Left renal pelvis (tissue), 4 donors: Measurements from ENCODE around the gene COL4A1. TPM values are rescaled to one million over a fixed set of nuclear protein-coding genes. Genes with fewer than 3 reads are reported as not detected.

Source experiments
- DNase-seq, 4 donors: peaks; one replicate each; pipeline ENCODE4 v3.0.0-alpha.2; 2013; ENCODE audit warnings: low read depth in 4 of 4, low spot score in 3 of 4
- polyA plus RNA-seq, 4 donors: library from polyadenylated mRNA; unstranded; fragments of 120-200 nt; gene quantifications; one replicate each; pipeline ENCODE4 v1.2.1, GENCODE V29; 2013; ENCODE audit not compliant: insufficient read length in 4 of 4

Gene COL4A1
- polyA plus RNA-seq, 4 donors, result 420 to 713 (median 538) TPM

GRCh38 chr13:110297766-110298504 is 9.0 kb downstream of the COL4A1 start:
- no peak for DNase-seq

GRCh38 chr13:110297011-110297410 is 9.9 kb downstream of the COL4A1 start:
- no peak for DNase-seq

GRCh38 chr13:110294622-110295021 is 12.3 kb downstream of the COL4A1 start:
- DNase-seq, result no peak

- DNase-seq, result no peak
These were observed 12.8 kb downstream of the COL4A1 start for GRCh38 chr13:110294146-110294545.

- DNase-seq, result no peak
These were observed 13.3 kb downstream of the COL4A1 start for GRCh38 chr13:110293649-110294048.

- no peak for DNase-seq
These were observed 13.9 kb downstream of the COL4A1 start for GRCh38 chr13:110293037-110293436.

GRCh38 chr13:110291286-110291685 is 15.7 kb downstream of the COL4A1 start:
- DNase-seq, result no peak

- no peak for DNase-seq
These were observed 16.1 kb downstream of the COL4A1 start for GRCh38 chr13:110290826-110291225.

- no peak for DNase-seq
These were observed 16.8 kb downstream of the COL4A1 start for GRCh38 chr13:110290153-110290552.

- no peak for DNase-seq
These were observed 17.3 kb downstream of the COL4A1 start for GRCh38 chr13:110289661-110290060.

- DNase-seq, result no peak
These were observed 17.8 kb downstream of the COL4A1 start for GRCh38 chr13:110289174-110289573.

- no peak for DNase-seq
These were observed 19.8 kb downstream of the COL4A1 start for GRCh38 chr13:110286833-110287819.

GRCh38 chr13:110285991-110286832 is 20.7 kb downstream of the COL4A1 start:
- DNase-seq, result no peak

- DNase-seq, result no peak
These were observed 22.0 kb downstream of the COL4A1 start for GRCh38 chr13:110284779-110285484.

- no peak for DNase-seq
These were observed 23.0 kb downstream of the COL4A1 start for GRCh38 chr13:110283736-110284517.

- DNase-seq, result no peak
These were observed 24.6 kb downstream of the COL4A1 start for GRCh38 chr13:110282316-110282841.

GRCh38 chr13:110281736-110282135 is 25.2 kb downstream of the COL4A1 start:
- DNase-seq, result no peak

- DNase-seq, result no peak
These were observed 25.8 kb downstream of the COL4A1 start for GRCh38 chr13:110280985-110281688.
